Thyroid gland (tissue), 4 donors: Measurements from ENCODE around the gene EWSR1.

ENCODE experiments used
- POLR2A ChIP-seq, 2 donors: fragments of 450-650 bp; IDR thresholded peaks; one replicate each; pipeline ENCODE4 v1.6.1; 2017; ENCODE audit warnings: antibody characterized with exemption in 2 of 2, mild to moderate bottlenecking in 2 of 2, moderate library complexity in 1 of 2
- TF ChIP-seq, protein P1 (sequence below), 6 experiments: fragments of 200-600 bp in 3 of 6; fragments of 450-650 bp in 3 of 6; sonication (generic) in 3 of 6; IDR thresholded peaks; one replicate each; pipeline ENCODE4 v1.5.1; 2016 to 2019; ENCODE audit warnings: antibody characterized with exemption in 6 of 6, mild to moderate bottlenecking in 2 of 6, inconsistent platforms in 1 of 6, moderate library complexity in 1 of 6

DNA sequence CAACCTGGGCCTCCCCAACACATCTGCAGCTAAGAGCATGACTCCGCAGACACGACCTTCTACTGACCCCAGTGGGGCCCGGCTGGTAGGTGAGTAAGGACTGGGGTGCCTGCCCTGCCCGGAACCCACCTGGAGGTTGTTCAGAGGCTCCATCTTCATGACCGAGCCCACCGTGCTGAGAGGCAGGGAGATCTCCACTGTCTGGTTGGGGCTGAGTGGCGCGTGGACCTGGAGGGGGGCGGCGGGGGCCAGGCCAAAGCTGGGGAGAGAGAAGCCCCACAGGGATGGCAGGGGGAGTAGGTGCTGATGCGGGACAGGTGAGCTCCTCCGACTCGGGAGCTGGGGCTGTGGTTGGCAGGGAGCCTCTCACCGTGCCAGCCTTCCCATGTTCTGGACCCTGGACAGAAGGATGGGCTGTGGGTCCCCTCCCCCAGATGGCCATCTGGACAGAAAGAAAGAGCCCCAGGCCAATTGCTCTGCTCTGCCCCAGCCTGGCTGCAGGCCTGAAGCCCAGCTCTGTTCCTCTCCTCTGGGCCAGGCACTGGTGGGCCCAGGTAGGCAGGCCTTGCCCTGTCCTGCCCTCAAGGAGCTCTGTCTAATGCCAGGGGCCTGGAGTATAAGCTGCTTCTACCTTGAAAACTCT, 63.7 kb downstream of the EWSR1 start:
- no peak for TF ChIP-seq POLR2A (IDR thresholded peaks at IDR 0.05)
- TF ChIP-seq, protein P1, sequence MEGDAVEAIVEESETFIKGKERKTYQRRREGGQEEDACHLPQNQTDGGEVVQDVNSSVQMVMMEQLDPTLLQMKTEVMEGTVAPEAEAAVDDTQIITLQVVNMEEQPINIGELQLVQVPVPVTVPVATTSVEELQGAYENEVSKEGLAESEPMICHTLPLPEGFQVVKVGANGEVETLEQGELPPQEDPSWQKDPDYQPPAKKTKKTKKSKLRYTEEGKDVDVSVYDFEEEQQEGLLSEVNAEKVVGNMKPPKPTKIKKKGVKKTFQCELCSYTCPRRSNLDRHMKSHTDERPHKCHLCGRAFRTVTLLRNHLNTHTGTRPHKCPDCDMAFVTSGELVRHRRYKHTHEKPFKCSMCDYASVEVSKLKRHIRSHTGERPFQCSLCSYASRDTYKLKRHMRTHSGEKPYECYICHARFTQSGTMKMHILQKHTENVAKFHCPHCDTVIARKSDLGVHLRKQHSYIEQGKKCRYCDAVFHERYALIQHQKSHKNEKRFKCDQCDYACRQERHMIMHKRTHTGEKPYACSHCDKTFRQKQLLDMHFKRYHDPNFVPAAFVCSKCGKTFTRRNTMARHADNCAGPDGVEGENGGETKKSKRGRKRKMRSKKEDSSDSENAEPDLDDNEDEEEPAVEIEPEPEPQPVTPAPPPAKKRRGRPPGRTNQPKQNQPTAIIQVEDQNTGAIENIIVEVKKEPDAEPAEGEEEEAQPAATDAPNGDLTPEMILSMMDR (IDR thresholded peaks at IDR 0.05), result no peak
